Lung (tissue), 12 donors: ENCODE data around the gene DLG2. TPM values are rescaled to one million over a fixed set of nuclear protein-coding genes. Genes with fewer than 3 reads are reported as not detected.
A peak's percentile ranks its signal among the peaks of the same experiment; 100 is the strongest.

Source experiments
- ATAC-seq: fragments of 200-7000 bp; cut with Tn5 transposase; one replicate; pipeline ENCODE4 v1.9.1; 2020; ENCODE audit warnings: moderate number of reproducible peaks; ENCODE audit not compliant: insufficient read depth, low FRiP score
- DNase-seq, 3 donors: peaks; one replicate each; pipeline ENCODE4 v3.0.0-alpha.2; 2013 to 2017
- H3K27ac ChIP-seq, 2 donors: one replicate each; pipeline ENCODE4 v1.5.1; 2013; ENCODE audit warnings: mild to moderate bottlenecking in 2 of 2, moderate library complexity in 2 of 2, control low read depth in 1 of 2, inconsistent platforms in 1 of 2, low read depth in 1 of 2, low read length in 1 of 2
- H3K27me3 ChIP-seq, 3 donors: one replicate each; pipeline ENCODE4 v1.5.1; 2013; ENCODE audit warnings: low read length in 2 of 3; ENCODE audit not compliant: control insufficient read depth in 3 of 3, insufficient read depth in 3 of 3
- H3K36me3 ChIP-seq, 4 donors: one replicate each; pipeline ENCODE4 v1.5.1; 2013; ENCODE audit warnings: low read length in 4 of 4, mild to moderate bottlenecking in 1 of 4, moderate library complexity in 1 of 4; ENCODE audit not compliant: control insufficient read depth in 4 of 4, insufficient read depth in 4 of 4
- H3K4me1 ChIP-seq, 5 donors: one replicate each; pipeline ENCODE4 v1.5.1; 2013; ENCODE audit warnings: low read length in 5 of 5, mild to moderate bottlenecking in 2 of 5, moderate library complexity in 1 of 5; ENCODE audit not compliant: control insufficient read depth in 5 of 5, insufficient read depth in 5 of 5
- H3K4me3 ChIP-seq: one replicate; pipeline ENCODE4 v1.5.1; 2013; ENCODE audit warnings: mild to moderate bottlenecking, control low read depth, moderate library complexity
- H3K9ac ChIP-seq, 2 donors: one replicate each; pipeline ENCODE4 v1.5.1; 2013; ENCODE audit warnings: low read length in 2 of 2, control low read depth in 1 of 2; ENCODE audit not compliant: insufficient read depth in 1 of 2
- H3K9me3 ChIP-seq, 4 donors: one replicate each; pipeline ENCODE4 v1.5.1; 2013; ENCODE audit warnings: low read length in 3 of 4, mild to moderate bottlenecking in 1 of 4, moderate library complexity in 1 of 4; ENCODE audit not compliant: control insufficient read depth in 4 of 4, insufficient read depth in 3 of 4
- WGBS, 2 donors: extraction: QIAGEN DNeasy Blood & Tissue Kit; methylation state at CpG; one replicate each; pipeline ENCODE4 v1.1.7; 2013; 5-methylcytosine and 5-hydroxymethylcytosine counted together
- polyA plus RNA-seq, 2 donors: library from polyadenylated mRNA; stranded (reverse); fragments of 200-250 nt; gene quantifications; one replicate each; pipeline ENCODE4 v1.2.1, GENCODE V29; 2013
- total RNA-seq, 2 donors: library from RNA; depleted of rRNA in 1 of 2; stranded (reverse); fragments of >200 nt in 1 of 2; gene quantifications; one replicate each; pipeline ENCODE4 v1.2.1, GENCODE V29; 2014 to 2021
- TF ChIP-seq, protein P1 (sequence below): IDR thresholded peaks from 2 replicates; pipeline ENCODE4 v1.5.1; 2012; ENCODE audit warnings: mild to moderate bottlenecking; ENCODE audit errors: control extremely low read depth, extremely low read depth
- donor health status: control.
- donor health status: control.
- donor health status: Bipolar disorder and iron deficiency.
- donor health status: healthy.
- donor health status: DM: yes; HTN: yes; CAD: no.

DLG2 gene
- total and polyA plus RNA-seq, 4 donors = 0.32 to 24.1 (median 5.4) TPM

DNA sequence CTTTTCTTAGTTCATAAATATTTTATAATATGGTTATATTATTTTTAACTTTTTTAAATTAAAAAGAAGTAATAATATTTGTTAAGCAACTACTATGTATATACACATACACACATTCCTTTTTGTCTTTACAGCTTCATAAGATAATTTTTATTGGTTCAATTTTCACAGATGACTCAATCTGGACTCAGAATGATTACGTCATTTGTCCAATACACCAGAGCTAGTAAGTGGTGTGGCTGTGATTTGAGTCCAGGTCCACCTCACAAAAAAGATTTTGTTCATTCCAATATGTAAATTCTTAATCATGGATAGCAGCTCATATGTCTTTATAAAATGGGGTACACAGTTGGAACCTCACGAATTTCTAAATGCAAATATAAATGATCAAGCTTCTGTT is 1014.5 kb downstream of the DLG2 start:
- Histone ChIP-seq H3K4me3 (no peak overlapping the region), H3K9me3 (no peaks in the 10 kb centered on the region), H3K4me1 (peaks cover 0 to 8% (median 0%) of the 10 kb centered on the region in 5 donors), H3K27me3 (peaks cover 0 to 10% (median 0%) of the 10 kb centered on the region in 3 donors), H3K27ac (no peak overlapping the region), H3K36me3 (no peaks in the 10 kb centered on the region), H3K9ac (no peak overlapping the region)
- TF ChIP-seq, protein P1, sequence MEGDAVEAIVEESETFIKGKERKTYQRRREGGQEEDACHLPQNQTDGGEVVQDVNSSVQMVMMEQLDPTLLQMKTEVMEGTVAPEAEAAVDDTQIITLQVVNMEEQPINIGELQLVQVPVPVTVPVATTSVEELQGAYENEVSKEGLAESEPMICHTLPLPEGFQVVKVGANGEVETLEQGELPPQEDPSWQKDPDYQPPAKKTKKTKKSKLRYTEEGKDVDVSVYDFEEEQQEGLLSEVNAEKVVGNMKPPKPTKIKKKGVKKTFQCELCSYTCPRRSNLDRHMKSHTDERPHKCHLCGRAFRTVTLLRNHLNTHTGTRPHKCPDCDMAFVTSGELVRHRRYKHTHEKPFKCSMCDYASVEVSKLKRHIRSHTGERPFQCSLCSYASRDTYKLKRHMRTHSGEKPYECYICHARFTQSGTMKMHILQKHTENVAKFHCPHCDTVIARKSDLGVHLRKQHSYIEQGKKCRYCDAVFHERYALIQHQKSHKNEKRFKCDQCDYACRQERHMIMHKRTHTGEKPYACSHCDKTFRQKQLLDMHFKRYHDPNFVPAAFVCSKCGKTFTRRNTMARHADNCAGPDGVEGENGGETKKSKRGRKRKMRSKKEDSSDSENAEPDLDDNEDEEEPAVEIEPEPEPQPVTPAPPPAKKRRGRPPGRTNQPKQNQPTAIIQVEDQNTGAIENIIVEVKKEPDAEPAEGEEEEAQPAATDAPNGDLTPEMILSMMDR = no peak
- DNase-seq = no peak
- no peak for ATAC-seq
- 72 to 82% methylated on average over 2 of the region's 2 CpGs for whole genome bisulfite sequencing, 2 donors

DNA sequence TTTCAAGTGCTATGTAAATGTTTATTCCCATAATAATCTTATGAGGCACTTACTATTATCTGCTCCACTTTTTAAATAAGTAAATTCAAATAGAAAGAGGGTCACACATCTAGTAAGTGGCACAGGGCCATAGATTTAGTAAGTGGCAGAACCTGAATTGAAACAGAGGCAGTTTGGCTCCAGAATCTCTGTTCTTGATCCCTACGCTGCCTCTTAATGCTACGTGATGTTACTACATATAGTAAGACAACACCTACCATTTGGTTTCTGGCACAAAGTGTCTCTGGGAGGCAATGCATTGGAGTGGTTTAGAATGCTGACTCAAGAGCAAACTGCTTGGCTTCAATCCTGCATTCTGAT is 1018.3 kb downstream of the DLG2 start:
- DNase-seq (peak; percentile 22 to 73 (median 48)), ATAC-seq (peak; percentile 38)
- Histone ChIP-seq H3K4me1 (peaks cover 0 to 9% (median 0%) of the 10 kb centered on the region in 5 donors), H3K27me3 (peaks cover 0 to 12% (median 0%) of the 10 kb centered on the region in 3 donors), H3K9ac (no peak overlapping the region), H3K36me3 (no peaks in the 10 kb centered on the region), H3K4me3 (no peak overlapping the region), H3K27ac (peak overlapping the region in 1 of 2 donors; percentile 69), H3K9me3 (no peaks in the 10 kb centered on the region)
- 62 to 82% methylated on average over 2 of the region's 2 CpGs for WGBS, 2 donors
- TF ChIP-seq, protein P1 = no peak

DNA sequence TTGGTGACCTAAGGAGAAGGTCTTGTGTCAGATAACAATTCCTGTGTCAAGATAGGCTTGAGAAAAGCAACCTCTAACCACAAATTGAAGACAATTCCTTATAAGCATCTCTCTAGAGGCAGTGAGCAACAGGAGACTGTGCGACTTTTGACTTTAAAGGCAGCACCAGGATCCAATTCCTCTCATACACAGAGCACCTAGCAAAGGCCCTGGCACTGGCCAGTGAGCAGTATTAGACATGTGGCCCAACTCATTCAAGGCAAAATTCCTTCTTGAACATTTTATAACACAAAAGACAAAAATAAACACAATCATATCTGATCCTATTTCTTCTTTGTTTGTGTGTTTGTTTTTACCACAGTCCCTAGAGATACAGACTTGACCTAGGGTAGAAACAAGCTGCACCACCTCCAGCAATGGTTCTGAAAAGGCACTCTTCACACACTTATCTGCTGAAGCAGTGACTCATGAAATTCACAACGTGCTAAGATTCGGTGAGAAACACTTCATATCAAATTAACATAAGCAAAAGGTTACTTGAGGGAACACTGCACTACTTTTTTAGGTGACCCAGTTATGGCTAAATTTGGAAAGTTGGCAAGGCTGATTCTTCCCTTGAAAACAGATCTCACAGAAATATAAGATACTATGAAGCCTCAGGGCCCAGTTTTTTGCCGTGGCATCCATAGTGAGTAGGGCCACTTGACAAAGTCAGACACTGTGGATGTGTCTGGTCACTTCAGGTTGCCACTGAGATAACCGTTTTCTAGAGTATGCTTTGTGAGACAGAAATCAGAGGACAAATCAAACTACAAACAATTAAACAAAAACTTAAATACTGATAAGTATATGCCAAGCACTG is 1018.9 kb downstream of the DLG2 start:
- Histone ChIP-seq H3K9me3 (no peaks in the 10 kb centered on the region), H3K36me3 (no peaks in the 10 kb centered on the region), H3K27ac (peak overlapping the region in 1 of 2 donors; percentile 69), H3K9ac (no peak overlapping the region), H3K27me3 (peaks cover 0 to 18% (median 0%) of the 10 kb centered on the region in 3 donors), H3K4me3 (no peak overlapping the region), H3K4me1 (peaks cover 0 to 9% (median 0%) of the 10 kb centered on the region in 5 donors)
- ATAC-seq (peak; percentile 51), DNase-seq (peak; percentile 12 to 58 (median 34))
- 59 to 80% methylated on average over 5 of the region's 5 CpGs for WGBS, 2 donors
- TF ChIP-seq, protein P1 = no peak
